Heart left ventricle (tissue), 13 donors: ENCODE results near the gene ZNF853.

ENCODE experiments used
- POLR2A ChIP-seq, 2 donors: fragments of 450-650 bp; IDR thresholded peaks; one replicate each; pipeline ENCODE4 v1.6.1; 2017; ENCODE audit warnings: antibody characterized with exemption in 2 of 2, mild to moderate bottlenecking in 2 of 2, moderate library complexity in 2 of 2
- TF ChIP-seq, protein P1 (sequence below), 12 donors: fragments of 200-600 bp; sonication (generic) in 4 of 12; IDR thresholded peaks; one replicate each; pipeline versions ENCODE4 v1.5.0 to v1.8.0; 2018 to 2022; ENCODE audit warnings: antibody characterized with exemption in 12 of 12, mild to moderate bottlenecking in 5 of 12
- donor health status: ischemic (EF 13 %, LVEDD 7.1; RV severe dilation, severe dysfunction).
- donor health status: DM: no; HTN: yes; CAD: no.
- donor health status: DM: no; HTN: no; CAD: no.
- donor health status: ischemic (EF 25% LVEDD 6.9; RV normal size, moderate dysfunction).
- donor health status: ischemic (EF 25% LVEDD 5.7; RV mildly dilated, moderate dysfunction).
- donor health status: ischemic (EF 35%, LVEDD 5.7; RV mildly dilated, moderate dysfunction).
- donor health status: nonischemic (EF 11% LVEDD 7.7; RV severe dilation, severe dysfunction).
- donor health status: DM: yes; HTN: yes; CAD: no.
- donor health status: PGD.
- donor health status: ischemic (EF 29% LVEDD 5.4; RV normal size, mild dysfunction).
- donor health status: nonischemic (EF 23%, LVEDD 6.1; RV moderate dilation, normal function).

DNA sequence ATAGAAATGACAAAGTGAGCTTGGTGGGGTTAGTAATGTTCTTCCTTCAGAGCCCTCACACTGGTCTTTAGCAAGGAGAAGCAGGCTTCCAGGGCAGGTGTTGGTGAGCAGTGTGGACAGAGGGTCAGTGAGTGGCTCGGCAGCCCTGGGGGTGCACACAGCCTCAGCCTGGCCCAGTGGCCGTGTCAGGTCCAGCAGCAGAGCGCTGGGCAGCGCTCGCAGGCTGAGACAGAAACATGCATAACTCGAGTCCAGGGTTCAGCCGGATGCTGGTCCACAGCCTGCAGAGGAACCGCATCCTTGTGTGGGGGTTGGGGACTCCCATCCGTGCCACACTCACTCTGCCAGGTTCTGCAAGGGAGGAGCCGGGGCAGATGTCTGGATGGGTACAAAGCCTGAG, 11.0 kb upstream of the ZNF853 start:
- TF ChIP-seq, protein P1, sequence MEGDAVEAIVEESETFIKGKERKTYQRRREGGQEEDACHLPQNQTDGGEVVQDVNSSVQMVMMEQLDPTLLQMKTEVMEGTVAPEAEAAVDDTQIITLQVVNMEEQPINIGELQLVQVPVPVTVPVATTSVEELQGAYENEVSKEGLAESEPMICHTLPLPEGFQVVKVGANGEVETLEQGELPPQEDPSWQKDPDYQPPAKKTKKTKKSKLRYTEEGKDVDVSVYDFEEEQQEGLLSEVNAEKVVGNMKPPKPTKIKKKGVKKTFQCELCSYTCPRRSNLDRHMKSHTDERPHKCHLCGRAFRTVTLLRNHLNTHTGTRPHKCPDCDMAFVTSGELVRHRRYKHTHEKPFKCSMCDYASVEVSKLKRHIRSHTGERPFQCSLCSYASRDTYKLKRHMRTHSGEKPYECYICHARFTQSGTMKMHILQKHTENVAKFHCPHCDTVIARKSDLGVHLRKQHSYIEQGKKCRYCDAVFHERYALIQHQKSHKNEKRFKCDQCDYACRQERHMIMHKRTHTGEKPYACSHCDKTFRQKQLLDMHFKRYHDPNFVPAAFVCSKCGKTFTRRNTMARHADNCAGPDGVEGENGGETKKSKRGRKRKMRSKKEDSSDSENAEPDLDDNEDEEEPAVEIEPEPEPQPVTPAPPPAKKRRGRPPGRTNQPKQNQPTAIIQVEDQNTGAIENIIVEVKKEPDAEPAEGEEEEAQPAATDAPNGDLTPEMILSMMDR (IDR thresholded peaks at IDR 0.05), result no peak
- TF ChIP-seq POLR2A (IDR thresholded peaks at IDR 0.05), result no peak
